CD4-positive, alpha-beta memory T cell (primary cell): Measurements from ENCODE around the gene RAD51AP1. TPM values are rescaled to one million over a fixed set of nuclear protein-coding genes. Genes with fewer than 3 reads are reported as not detected.

Experiments used
- CTCF ChIA-PET: fragments of 350-600 bp; sonication (Branson Sonifier 250); formaldehyde crosslinking; loops from one replicate; lab custom pipeline; 2021; ENCODE audit warnings: inconsistent platforms; ENCODE audit not compliant: partially characterized antibody; lab: Charles Lee
- POLR2A ChIA-PET: fragments of 350-600 bp; sonication (Branson Sonifier 250); formaldehyde crosslinking; loops from one replicate; lab custom pipeline; 2021; ENCODE audit not compliant: partially characterized antibody; lab: Charles Lee
- DNase-seq, 5 donors: peaks; one replicate each; pipeline versions ENCODE4 v3.0.0 to v3.0.0-alpha.2; 2020 to 2022; ENCODE audit warnings: mixed read lengths in 1 of 5
- H3K27ac ChIP-seq: one replicate; pipeline ENCODE4 v1.7.0; 2013; ENCODE audit warnings: low read depth, low read length
- H3K27me3 ChIP-seq: 2 replicates; pipeline ENCODE4 v1.7.0; 2013; ENCODE audit warnings: mild to moderate bottlenecking, low read length, moderate library complexity; ENCODE audit not compliant: insufficient read depth
- H3K36me3 ChIP-seq: 2 replicates; pipeline ENCODE4 v1.7.0; 2013; ENCODE audit warnings: mild to moderate bottlenecking, low read length, moderate library complexity; ENCODE audit not compliant: insufficient read depth
- H3K4me1 ChIP-seq: 2 replicates; pipeline ENCODE4 v1.7.0; 2013; ENCODE audit warnings: mild to moderate bottlenecking, low read length, moderate library complexity; ENCODE audit not compliant: insufficient read depth
- H3K4me3 ChIP-seq, 2 donors: one replicate each; pipeline ENCODE4 v1.7.0; 2013; ENCODE audit warnings: low read length in 2 of 2, mild to moderate bottlenecking in 1 of 2
- H3K9me3 ChIP-seq, 2 donors: one replicate each; pipeline ENCODE4 v1.7.0; 2013; ENCODE audit warnings: low read length in 2 of 2, control low read depth in 1 of 2; ENCODE audit not compliant: control insufficient read depth in 1 of 2
- H3K27ac Mint-ChIP-seq, 7 donors: one replicate each; pipeline ENCODE4 v1.8.0; 2020 to 2021; ENCODE audit warnings: mixed read lengths in 7 of 7, mild to moderate bottlenecking in 6 of 7, inconsistent platforms in 3 of 7, moderate library complexity in 3 of 7
- H3K27me3 Mint-ChIP-seq, 2 donors: one replicate each; pipeline ENCODE4 v1.8.0; 2020 to 2021; ENCODE audit warnings: mixed read lengths in 2 of 2
- H3K36me3 Mint-ChIP-seq, 2 donors: one replicate each; pipeline ENCODE4 v1.8.0; 2020 to 2021; ENCODE audit warnings: mixed read lengths in 2 of 2, inconsistent platforms in 1 of 2, mild to moderate bottlenecking in 1 of 2
- H3K4me1 Mint-ChIP-seq, 4 donors: one replicate each; pipeline ENCODE4 v1.8.0; 2020 to 2021; ENCODE audit warnings: mixed read lengths in 4 of 4, mild to moderate bottlenecking in 1 of 4
- H3K4me3 Mint-ChIP-seq, 8 donors: one replicate each; pipeline ENCODE4 v1.8.0; 2020 to 2021; ENCODE audit warnings: mixed read lengths in 8 of 8, mild to moderate bottlenecking in 7 of 8, moderate library complexity in 6 of 8, inconsistent platforms in 3 of 8
- H3K9me3 Mint-ChIP-seq, 8 donors: one replicate each; pipeline ENCODE4 v1.8.0; 2020 to 2021; ENCODE audit warnings: mixed read lengths in 8 of 8, mild to moderate bottlenecking in 5 of 8, inconsistent platforms in 3 of 8, moderate library complexity in 1 of 8
- intact Hi-C: fragments of 100-400 bp; cut with micrococcal nuclease; formaldehyde crosslinking; loops from one replicate; pipeline ENCODE4 v1.15.1; 2023
- polyA plus RNA-seq, 2 donors: library from polyadenylated mRNA; unstranded; fragments of 300-500 nt; fragmentation: Illumina TruSeq; gene quantifications; one replicate each; pipeline ENCODE4 v1.2.3, GENCODE V29; 2021
- total RNA-seq, 2 experiments: library from RNA; stranded (reverse); gene quantifications; one replicate each; pipeline ENCODE4 v1.2.3, GENCODE V29; 2021

The RAD51AP1 gene
- total and polyA plus RNA-seq, 4 experiments from 2014 or later: 0.58 to 2.9 (median 1.1) TPM

- no peak overlapping the region for H3K4me3 Mint-ChIP-seq
- peak in 4 of 5 donors; percentile 26 to 35 (median 32) for DNase-seq
- Histone ChIP-seq H3K4me3 (no peak overlapping the region), H3K4me1 (peaks cover 20% of the 10 kb centered on the region), H3K36me3 (peaks cover 5% of the 10 kb centered on the region), H3K27ac (no peak overlapping the region), H3K27me3 (no peaks in the 10 kb centered on the region), H3K9me3 (no peaks in the 10 kb centered on the region)
- H3K4me1 Mint-ChIP-seq: peaks cover 0 to 9% (median 4%) of the 10 kb centered on the region in 4 donors
- peaks cover 32 to 39% of the 10 kb centered on the region in 2 donors for H3K36me3 Mint-ChIP-seq
- H3K9me3 Mint-ChIP-seq: no peaks in the 10 kb centered on the region
- POLR2A ChIA-PET: interaction anchor here (1.2 kb wide), 1 partner anchor 20 kb away, joined by 4 read pairs; no protein-coding TSS in a partner anchor
- intact Hi-C loops: loop anchor here (1.0 to 10.0 kb wide), 6 partner anchors 11 to 532 kb away; partner anchors contain the start of gene RAD51AP1
- CTCF ChIA-PET: interaction anchor here (0.8 to 5.3 kb wide), 11 partner anchors 10 to 643 kb away, joined by 3 to 86 read pairs (median 3); no protein-coding TSS in a partner anchor
- no peak overlapping the region for H3K27ac Mint-ChIP-seq
- H3K27me3 Mint-ChIP-seq: no peaks in the 10 kb centered on the region
Observed at GRCh38 chr12:4526923-4527546, 11.7 kb upstream of the RAD51AP1 start.

- ChIA-PET POLR2A (no interaction called here), CTCF (interaction anchor here (4.0 kb wide), 1 partner anchor 109 kb away, joined by 28 read pairs; no protein-coding TSS in a partner anchor)
- Histone ChIP-seq H3K36me3 (peaks cover 5% of the 10 kb centered on the region), H3K4me1 (peaks cover 20% of the 10 kb centered on the region), H3K27me3 (no peaks in the 10 kb centered on the region), H3K27ac (no peak overlapping the region), H3K9me3 (no peaks in the 10 kb centered on the region), H3K4me3 (no peak overlapping the region)
- no peak for DNase-seq
- H3K36me3 Mint-ChIP-seq: peaks cover 13 to 21% of the 10 kb centered on the region in 2 donors
- peak overlapping the region in 1 of 8 donors; percentile 0 for H3K4me3 Mint-ChIP-seq
- H3K9me3 Mint-ChIP-seq: no peaks in the 10 kb centered on the region
- H3K27ac Mint-ChIP-seq: peak overlapping the region in 4 of 7 donors; percentile 9 to 84 (median 62)
- intact Hi-C loops: loop anchor here (5.0 kb wide), 1 partner anchor 33 kb away; no protein-coding TSS in a partner anchor
- no peaks in the 10 kb centered on the region for H3K27me3 Mint-ChIP-seq
- peaks cover 0 to 9% (median 4%) of the 10 kb centered on the region in 4 donors for H3K4me1 Mint-ChIP-seq
Observed at GRCh38 chr12:4530160-4530559, 8.5 kb upstream of the RAD51AP1 start.

GRCh38 chr12:4530982-4531586, 7.6 kb upstream of the RAD51AP1 start:
- DNase-seq: peak in 4 of 5 donors; percentile 10 to 31 (median 24)
- Mint-ChIP-seq H3K27me3 (no peaks in the 10 kb centered on the region), H3K36me3 (peaks cover 13 to 21% of the 10 kb centered on the region in 2 donors), H3K9me3 (no peaks in the 10 kb centered on the region), H3K4me3 (peak overlapping the region in 2 of 8 donors; percentile 5 to 53), H3K27ac (no peak overlapping the region), H3K4me1 (peaks cover 0 to 9% (median 4%) of the 10 kb centered on the region in 4 donors)
- Histone ChIP-seq H3K27ac (no peak overlapping the region), H3K9me3 (no peaks in the 10 kb centered on the region), H3K4me1 (peaks cover 20% of the 10 kb centered on the region), H3K27me3 (no peaks in the 10 kb centered on the region), H3K4me3 (no peak overlapping the region), H3K36me3 (peaks cover 5% of the 10 kb centered on the region)
- ChIA-PET CTCF (interaction anchor here (4.0 kb wide), 1 partner anchor 110 kb away, joined by 28 read pairs; no protein-coding TSS in a partner anchor), POLR2A (interaction anchor here (1.3 kb wide), 1 partner anchor 209 kb away, joined by 4 read pairs; no protein-coding TSS in a partner anchor)
- intact Hi-C loops: loop anchor here (5.0 kb wide), 1 partner anchor 34 kb away; no protein-coding TSS in a partner anchor

- Histone ChIP-seq H3K4me3 (no peak overlapping the region), H3K27ac (no peak overlapping the region), H3K27me3 (no peaks in the 10 kb centered on the region), H3K4me1 (peaks cover 40% of the 10 kb centered on the region), H3K36me3 (peaks cover 5% of the 10 kb centered on the region), H3K9me3 (no peaks in the 10 kb centered on the region)
- H3K27me3 Mint-ChIP-seq: no peaks in the 10 kb centered on the region
- ChIA-PET CTCF (interaction anchor here (0.7 to 1.0 kb wide), 2 partner anchors 10 to 115 kb away, joined by 3 read pairs; no protein-coding TSS in a partner anchor), POLR2A (no interaction called here)
- peaks cover 15 to 34% (median 28%) of the 10 kb centered on the region in 4 donors for H3K4me1 Mint-ChIP-seq
- intact Hi-C loops: loop anchor here (5.0 kb wide), 1 partner anchor 663 kb away; the partner anchor contains the start of gene PARP11
- H3K9me3 Mint-ChIP-seq: peaks cover 0 to 4% (median 0%) of the 10 kb centered on the region in 8 donors
- no peak overlapping the region for H3K4me3 Mint-ChIP-seq
- no peak for DNase-seq
- peaks cover 4 to 15% of the 10 kb centered on the region in 2 donors for H3K36me3 Mint-ChIP-seq
- H3K27ac Mint-ChIP-seq: no peak overlapping the region
Observed at GRCh38 chr12:4535092-4535491, 3.6 kb upstream of the RAD51AP1 start.

GRCh38 chr12:4535871-4536270, 2.8 kb upstream of the RAD51AP1 start:
- Mint-ChIP-seq H3K4me3 (no peak overlapping the region), H3K9me3 (peaks cover 0 to 4% (median 0%) of the 10 kb centered on the region in 8 donors), H3K27me3 (no peaks in the 10 kb centered on the region), H3K36me3 (peaks cover 3 to 14% of the 10 kb centered on the region in 2 donors), H3K4me1 (peaks cover 13 to 34% (median 26%) of the 10 kb centered on the region in 4 donors), H3K27ac (peak overlapping the region in 1 of 7 donors; percentile 52)
- Histone ChIP-seq H3K27me3 (no peaks in the 10 kb centered on the region), H3K36me3 (peaks cover 5% of the 10 kb centered on the region), H3K4me3 (no peak overlapping the region), H3K4me1 (peaks cover 33% of the 10 kb centered on the region), H3K27ac (no peak overlapping the region), H3K9me3 (no peaks in the 10 kb centered on the region)
- CTCF ChIA-PET: interaction anchor here (0.7 to 1.0 kb wide), 2 partner anchors 69 to 116 kb away, joined by 3 to 4 read pairs; no protein-coding TSS in a partner anchor
- intact Hi-C loops: loop anchor here (5.0 kb wide), 1 partner anchor 664 kb away; the partner anchor contains the start of gene PARP11
- POLR2A ChIA-PET: no interaction called here
- no peak for DNase-seq

- Mint-ChIP-seq H3K36me3 (peaks cover 3 to 12% of the 10 kb centered on the region in 2 donors), H3K27me3 (no peaks in the 10 kb centered on the region), H3K27ac (peak overlapping the region in 5 of 7 donors; percentile 94 to 99 (median 98)), H3K9me3 (peaks cover 0 to 4% (median 0%) of the 10 kb centered on the region in 8 donors), H3K4me3 (peak overlapping the region; percentile 93 to 99 (median 96)), H3K4me1 (peaks cover 13 to 34% (median 26%) of the 10 kb centered on the region in 4 donors)
- ChIA-PET POLR2A (interaction anchor here (0.6 kb wide), 1 partner anchor 157 kb away, joined by 3 read pairs; no protein-coding TSS in a partner anchor), CTCF (no interaction called here)
- Histone ChIP-seq H3K36me3 (peaks cover 5% of the 10 kb centered on the region), H3K4me1 (peaks cover 21% of the 10 kb centered on the region), H3K27me3 (no peaks in the 10 kb centered on the region), H3K27ac (peak overlapping the region; percentile 79), H3K4me3 (peak overlapping the region; percentile 73 to 90), H3K9me3 (no peaks in the 10 kb centered on the region)
- no peak for DNase-seq
- intact Hi-C loops: loop anchor here (2.0 to 5.0 kb wide), 2 partner anchors 33 to 667 kb away; partner anchors contain the start of gene PARP11
Observed at GRCh38 chr12:4539167-4539870, 629 bp downstream of the RAD51AP1 start.
